HepG2 (cell line): Measurements from ENCODE around the gene WIZ. TPM values are rescaled to one million over a fixed set of nuclear protein-coding genes. Genes with fewer than 3 reads are reported as not detected.

Experiments used
- ATF1 ChIP-seq: IDR thresholded peaks from 2 replicates; pipeline ENCODE4 v1.6.1; 2016; ENCODE audit warnings: mild to moderate bottlenecking, control low read depth
- BRCA1 ChIP-seq: sonication (generic); formaldehyde crosslinking; IDR thresholded peaks from 2 replicates; pipeline ENCODE4 v1.4.0; 2020; ENCODE audit warnings: missing genetic modification reagents
- CBX1 ChIP-seq: IDR thresholded peaks from one replicate; pipeline ENCODE4 v1.6.1; 2016; ENCODE audit warnings: antibody characterized with exemption, low read depth
- KIAA2018 ChIP-seq: sonication (generic); formaldehyde crosslinking; IDR thresholded peaks from 2 replicates; pipeline ENCODE4 v1.5.0; 2020; ENCODE audit warnings: mild to moderate bottlenecking, missing genetic modification reagents, borderline replicate concordance
- MED1 ChIP-seq: sonication (generic); formaldehyde crosslinking; IDR thresholded peaks from 2 replicates; pipeline ENCODE4 v1.4.0; 2020; ENCODE audit warnings: missing genetic modification reagents
- PAXIP1 ChIP-seq: sonication (generic); formaldehyde crosslinking; conservative IDR thresholded peaks from 2 replicates; pipeline ENCODE4 v1.4.0; 2020; ENCODE audit warnings: mild to moderate bottlenecking, missing genetic modification reagents, moderate library complexity
- PHF5A ChIP-seq: IDR thresholded peaks from one replicate; pipeline ENCODE4 v1.6.1; 2018; ENCODE audit warnings: low read depth, missing genetic modification reagents; ENCODE audit not compliant: unreplicated experiment
- SNRNP70 ChIP-seq: fragments of 200-400 bp; formaldehyde crosslinking; IDR thresholded peaks from 2 replicates; pipeline ENCODE4 v1.6.1; 2017; ENCODE audit warnings: mild to moderate bottlenecking, low read depth, low read length, moderate library complexity
- ZBTB7B ChIP-seq: sonication (generic); formaldehyde crosslinking; IDR thresholded peaks from 2 replicates; pipeline ENCODE4 v1.4.0; 2020; ENCODE audit warnings: missing genetic modification reagents
- ZFP37 ChIP-seq: sonication (generic); formaldehyde crosslinking; IDR thresholded peaks from 2 replicates; pipeline ENCODE4 v1.4.0; 2020; ENCODE audit warnings: missing genetic modification reagents, borderline replicate concordance
- ZMYM4 ChIP-seq: sonication (generic); formaldehyde crosslinking; IDR thresholded peaks from 2 replicates; pipeline ENCODE4 v1.8.1; 2023; ENCODE audit warnings: mild to moderate bottlenecking, missing genetic modification reagents
- ZNF256 ChIP-seq: sonication (generic); formaldehyde crosslinking; conservative IDR thresholded peaks from 2 replicates; pipeline ENCODE4 v1.4.0; 2020; ENCODE audit warnings: missing genetic modification reagents
- ZNF775 ChIP-seq: sonication (generic); formaldehyde crosslinking; IDR thresholded peaks from 2 replicates; pipeline ENCODE4 v1.4.0; 2020; ENCODE audit warnings: missing genetic modification reagents, mild to moderate bottlenecking, moderate library complexity, borderline replicate concordance
- ZNF777 ChIP-seq: sonication (generic); formaldehyde crosslinking; IDR thresholded peaks from 2 replicates; pipeline ENCODE4 v1.4.0; 2020; ENCODE audit warnings: missing genetic modification reagents
- ZNF782 ChIP-seq: sonication (generic); formaldehyde crosslinking; IDR thresholded peaks from 2 replicates; pipeline ENCODE4 v1.4.0; 2020; ENCODE audit warnings: missing genetic modification reagents, mild to moderate bottlenecking, borderline replicate concordance
- polyA plus RNA-seq, 8 experiments: library from polyadenylated mRNA; depleted of rRNA in 3 of 8; stranded (reverse) in 7 of 8; unstranded in 1 of 8; fragments of >200 nt; fragmentation: Illumina TruSeq in 4 of 8; extraction: Trizol in 4 of 8; gene quantifications; 2 replicates each; pipeline versions ENCODE4 v1.2.1 to v1.2.3, GENCODE V29; 2011 to 2016; ENCODE audit warnings: low read depth in 4 of 8, missing spikeins in 1 of 8, mixed read lengths in 1 of 8; ENCODE audit not compliant: insufficient read depth in 1 of 8
- total RNA-seq, 5 experiments: library from RNA; depleted of rRNA; stranded (reverse); fragments of >200 nt; fragmentation: Illumina TruSeq; extraction: Trizol; gene quantifications; 2 replicates each; pipeline ENCODE4 v1.2.3, GENCODE V29; 2016; ENCODE audit warnings: low read depth in 1 of 5

The WIZ gene
- total and polyA plus RNA-seq, 2 of the 13 experiments (the other 11 are each of a cell fraction or from before 2014, with no cell fraction given): 4.7 to 4.8 TPM

GRCh38 chr19:15379999-15380647, 69.6 kb downstream of the WIZ start (continued):
- TF ChIP-seq ZNF782 (CRISPR knock-in tag) (0 out of 2 replicates have a peak, but pooled peaks have one; percentile 47), SNRNP70 (no peak), KIAA2018 (CRISPR knock-in tag) (no peak), ATF1 (CRISPR knock-in tag) (no peak), ZNF256 (CRISPR knock-in tag) (no peak), BRCA1 (0 out of 2 replicates have a peak, but pooled peaks have one; percentile 6), MED1 (peak; percentile 10; the same call in 1 of the 2 replicates), ZNF777 (CRISPR knock-in tag) (peak; percentile 97), CBX1 (no peak), ZBTB7B (CRISPR knock-in tag) (no peak), ZFP37 (CRISPR knock-in tag) (no peak), ZNF775 (no peak), PHF5A (CRISPR knock-in tag) (no peak), ZMYM4 (CRISPR knock-in tag) (no peak), PAXIP1 (CRISPR knock-in tag) (peak; percentile 28; the same call in 1 of the 2 replicates)
